Fibroblast of skin of left quadriceps (primary cell): ENCODE measurements around the gene BRPF1.

ENCODE experiments used
- DNase-seq, 2 experiments: peaks; one replicate each; pipeline ENCODE4 v3.0.0-alpha.2; 2013; ENCODE audit warnings: low read depth in 2 of 2

The BRPF1 gene, protein sequence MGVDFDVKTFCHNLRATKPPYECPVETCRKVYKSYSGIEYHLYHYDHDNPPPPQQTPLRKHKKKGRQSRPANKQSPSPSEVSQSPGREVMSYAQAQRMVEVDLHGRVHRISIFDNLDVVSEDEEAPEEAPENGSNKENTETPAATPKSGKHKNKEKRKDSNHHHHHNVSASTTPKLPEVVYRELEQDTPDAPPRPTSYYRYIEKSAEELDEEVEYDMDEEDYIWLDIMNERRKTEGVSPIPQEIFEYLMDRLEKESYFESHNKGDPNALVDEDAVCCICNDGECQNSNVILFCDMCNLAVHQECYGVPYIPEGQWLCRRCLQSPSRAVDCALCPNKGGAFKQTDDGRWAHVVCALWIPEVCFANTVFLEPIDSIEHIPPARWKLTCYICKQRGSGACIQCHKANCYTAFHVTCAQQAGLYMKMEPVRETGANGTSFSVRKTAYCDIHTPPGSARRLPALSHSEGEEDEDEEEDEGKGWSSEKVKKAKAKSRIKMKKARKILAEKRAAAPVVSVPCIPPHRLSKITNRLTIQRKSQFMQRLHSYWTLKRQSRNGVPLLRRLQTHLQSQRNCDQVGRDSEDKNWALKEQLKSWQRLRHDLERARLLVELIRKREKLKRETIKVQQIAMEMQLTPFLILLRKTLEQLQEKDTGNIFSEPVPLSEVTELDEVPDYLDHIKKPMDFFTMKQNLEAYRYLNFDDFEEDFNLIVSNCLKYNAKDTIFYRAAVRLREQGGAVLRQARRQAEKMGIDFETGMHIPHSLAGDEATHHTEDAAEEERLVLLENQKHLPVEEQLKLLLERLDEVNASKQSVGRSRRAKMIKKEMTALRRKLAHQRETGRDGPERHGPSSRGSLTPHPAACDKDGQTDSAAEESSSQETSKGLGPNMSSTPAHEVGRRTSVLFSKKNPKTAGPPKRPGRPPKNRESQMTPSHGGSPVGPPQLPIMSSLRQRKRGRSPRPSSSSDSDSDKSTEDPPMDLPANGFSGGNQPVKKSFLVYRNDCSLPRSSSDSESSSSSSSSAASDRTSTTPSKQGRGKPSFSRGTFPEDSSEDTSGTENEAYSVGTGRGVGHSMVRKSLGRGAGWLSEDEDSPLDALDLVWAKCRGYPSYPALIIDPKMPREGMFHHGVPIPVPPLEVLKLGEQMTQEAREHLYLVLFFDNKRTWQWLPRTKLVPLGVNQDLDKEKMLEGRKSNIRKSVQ (N-terminal part only)

DNA sequence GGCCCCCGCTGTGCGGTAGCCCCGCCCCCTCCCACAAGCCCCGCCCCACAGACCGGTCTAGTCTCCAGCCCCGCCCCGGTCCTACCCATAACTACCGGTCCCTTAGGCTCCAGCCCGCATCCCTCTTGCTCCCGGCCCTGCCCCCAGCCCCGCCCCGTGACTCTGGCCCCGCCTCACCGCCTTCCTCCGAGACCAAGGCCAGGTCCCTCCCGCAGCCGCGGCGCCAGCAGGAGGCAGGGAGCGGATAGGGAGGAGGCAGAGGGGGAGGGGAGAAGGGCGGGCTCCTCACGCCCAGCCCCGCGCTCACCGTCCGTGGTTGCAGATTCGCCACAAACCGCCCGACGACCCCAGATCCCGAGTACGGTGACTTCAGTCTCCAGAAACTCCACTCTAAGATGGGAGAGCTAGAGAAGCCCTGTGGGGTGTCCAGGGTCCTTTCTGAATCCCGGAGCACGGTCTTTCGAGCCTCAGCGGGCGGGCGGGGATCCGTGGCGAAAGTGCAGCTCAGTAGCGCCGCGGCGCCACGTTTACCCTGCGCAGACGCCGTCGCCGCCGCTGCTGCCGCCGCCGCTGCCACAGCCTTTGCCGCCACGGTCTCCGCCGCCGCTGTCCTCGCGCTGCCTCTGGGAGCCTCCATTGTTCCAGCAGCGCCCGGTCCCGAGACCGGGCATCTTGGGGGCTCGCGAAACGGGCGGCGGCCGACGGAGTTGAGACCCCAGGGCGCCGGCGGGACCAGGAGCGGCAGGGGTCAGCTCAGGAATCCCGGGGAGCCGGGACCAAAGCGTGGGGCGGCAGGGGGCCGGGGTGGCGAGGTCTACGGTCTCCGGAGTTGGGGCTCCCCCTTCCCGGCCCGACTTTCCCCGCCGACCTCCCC is at the start of gene BRPF1:
TSS of gene BRPF1 (plus strand) at position 530 of the 874 bp plus-strand sequence. CDS start 2,406 bp downstream, outside the sequence.
- peak; percentile 99 for DNase-seq

DNA sequence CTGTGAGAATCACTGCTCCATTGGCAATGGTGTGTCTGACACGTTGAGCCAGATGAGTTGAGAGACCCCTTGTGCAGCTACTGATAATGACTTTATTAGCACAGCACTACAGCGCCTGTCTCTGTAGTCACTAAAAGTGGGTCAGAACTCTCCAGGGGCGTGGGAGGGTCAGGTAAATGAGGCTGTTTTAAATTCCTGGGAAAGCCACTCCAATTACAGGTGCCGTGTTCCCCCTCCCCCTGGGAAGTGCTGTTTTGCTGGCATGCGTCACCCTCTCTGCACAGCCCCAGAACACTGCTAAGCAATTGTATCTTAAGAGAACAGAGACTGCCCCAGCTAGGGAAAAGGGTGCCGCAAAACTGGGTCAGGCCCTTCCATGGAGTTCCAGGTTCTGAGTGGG is 49.4 kb upstream of the BRPF1 start:
- no peak for DNase-seq

DNA sequence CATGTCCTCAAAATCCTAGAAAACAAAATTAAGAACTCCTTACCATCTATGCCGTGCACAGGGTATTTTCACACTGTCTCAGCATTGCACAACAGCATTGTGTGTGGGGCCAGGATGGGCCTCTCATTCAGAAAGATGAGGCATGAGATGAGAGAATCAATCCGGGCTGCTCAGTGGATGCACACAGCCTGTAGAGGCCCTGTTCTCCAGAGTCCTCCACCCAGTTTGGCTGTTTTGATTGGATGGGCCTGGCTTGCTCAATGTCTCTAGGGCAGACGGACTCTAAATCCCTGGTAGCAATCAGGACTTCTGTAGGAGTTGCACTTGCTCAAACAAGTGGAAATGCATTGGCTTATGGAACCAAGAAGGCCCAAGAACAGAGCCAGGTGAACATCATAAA is 48.1 kb upstream of the BRPF1 start:
- DNase-seq, result no peak

GRCh38 chr3:9685216-9686049 is 46.1 kb upstream of the BRPF1 start:
- no peak for DNase-seq

- no peak for DNase-seq
Measured at GRCh38 chr3:9686050-9686550, 45.4 kb upstream of the BRPF1 start.

DNA sequence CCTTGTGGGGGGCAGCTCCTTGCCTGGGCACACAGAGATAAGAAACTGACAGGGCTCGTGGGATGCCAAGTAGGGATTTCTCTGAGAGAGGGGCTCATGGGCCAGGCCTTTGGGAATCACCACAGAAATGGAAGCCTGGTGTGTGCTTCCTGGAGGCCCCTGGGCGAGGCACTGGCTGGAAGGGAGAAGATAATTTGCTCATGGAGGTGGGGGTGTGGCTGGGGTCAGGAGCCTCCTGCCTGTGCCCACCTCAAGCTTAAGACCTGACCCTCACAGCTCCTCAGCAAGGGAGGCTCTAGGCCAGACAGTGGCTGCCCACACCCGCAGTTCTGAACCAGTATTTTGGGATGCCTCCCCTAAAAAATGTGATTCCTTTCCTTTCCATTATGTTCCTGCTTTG is 44.8 kb upstream of the BRPF1 start:
- no peak for DNase-seq

GRCh38 chr3:9687514-9687913 is 44.0 kb upstream of the BRPF1 start:
- no peak for DNase-seq

GRCh38 chr3:9688961-9689360 is 42.6 kb upstream of the BRPF1 start:
- no peak for DNase-seq

GRCh38 chr3:9689757-9690156 is 41.8 kb upstream of the BRPF1 start:
- DNase-seq, result no peak

DNA sequence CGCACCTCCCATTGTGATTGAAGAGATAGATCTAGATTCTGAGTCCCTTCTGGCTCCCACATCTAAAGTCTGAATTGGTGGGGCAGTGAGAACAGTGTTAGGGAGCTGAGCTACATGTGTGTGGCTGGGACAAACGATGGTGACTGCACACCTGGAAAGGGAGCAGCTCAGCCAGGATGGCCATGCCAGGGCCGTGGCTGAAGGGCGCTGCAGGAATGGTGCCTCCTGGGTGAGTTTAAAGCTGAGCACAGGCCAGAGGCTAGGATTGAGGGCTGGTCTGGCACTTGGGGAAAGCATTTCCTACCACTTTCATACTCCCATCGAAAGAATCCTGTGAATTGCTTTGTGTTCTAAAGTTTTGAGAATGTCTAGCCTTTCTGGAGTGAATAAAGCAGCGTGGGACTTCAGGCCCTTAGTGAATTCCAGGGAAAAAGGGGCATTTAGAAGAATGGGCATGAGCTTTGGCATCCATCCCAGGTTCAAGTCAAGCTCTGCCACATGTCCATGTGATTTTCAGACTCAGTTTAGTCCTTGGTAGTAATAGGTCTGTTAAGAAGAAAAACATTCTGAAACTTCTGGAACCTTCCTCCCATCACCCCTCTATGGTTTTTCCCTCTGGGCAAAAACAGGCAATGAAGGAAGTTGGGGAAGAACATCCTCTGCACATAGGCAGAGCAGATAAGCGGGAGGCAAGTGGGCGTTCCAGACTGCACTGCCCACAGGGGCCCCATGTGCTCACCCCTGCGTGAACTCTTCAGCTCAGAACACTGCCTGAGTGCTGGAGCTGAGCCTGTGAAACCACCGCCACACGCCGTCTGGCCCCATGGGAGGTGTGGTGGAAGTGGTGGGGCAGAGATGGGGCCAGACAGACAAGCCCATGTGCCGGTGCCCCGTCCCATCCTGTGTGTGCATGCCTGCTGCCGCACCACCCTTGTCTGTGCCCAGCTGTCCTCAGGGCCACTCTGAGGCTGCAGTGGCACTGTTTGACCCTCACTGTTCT is 40.8 kb upstream of the BRPF1 start:
- no peak for DNase-seq

DNA sequence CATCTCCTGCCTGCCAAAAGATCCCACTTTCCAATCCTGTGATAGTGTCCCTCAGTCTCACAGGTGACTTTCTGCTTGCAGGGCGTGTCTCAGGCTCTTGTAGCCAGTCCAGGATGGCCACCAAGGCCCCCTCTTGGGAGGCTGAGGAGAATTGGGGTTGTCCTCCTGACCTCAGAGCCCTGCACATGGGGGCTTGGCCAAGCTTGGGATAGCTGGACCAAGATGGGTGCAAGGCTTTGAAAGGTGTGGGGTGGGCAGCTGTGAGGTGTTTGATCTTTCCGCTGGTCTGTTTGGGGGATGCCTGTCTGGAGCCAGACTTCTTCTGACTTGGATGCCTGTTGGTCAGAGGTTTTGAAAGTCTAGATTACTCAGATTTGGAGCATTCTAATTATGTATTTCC is 39.9 kb upstream of the BRPF1 start:
- no peak for DNase-seq

DNA sequence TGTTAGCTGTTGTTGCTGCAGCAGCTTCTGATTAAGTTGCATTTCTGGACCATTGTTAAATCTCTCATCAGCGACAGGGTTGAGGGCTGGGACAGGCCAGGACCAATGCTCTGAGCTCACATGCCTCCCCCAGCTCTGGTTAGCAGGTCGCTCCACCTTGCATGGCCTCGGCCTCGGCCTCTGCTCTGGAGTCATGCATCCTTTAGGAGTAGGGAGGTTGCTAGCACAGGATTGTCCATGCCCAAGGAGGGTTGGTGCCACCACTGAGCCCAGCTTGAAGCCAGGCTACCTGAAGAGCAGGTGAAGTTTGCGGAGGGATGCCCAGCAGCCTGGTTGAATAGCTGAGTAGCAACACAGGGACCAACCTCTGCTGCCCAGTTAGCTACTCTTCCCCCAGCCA is 39.1 kb upstream of the BRPF1 start:
- DNase-seq, result no peak

GRCh38 chr3:9695345-9695744 is 36.2 kb upstream of the BRPF1 start:
- DNase-seq, result no peak

- no peak for DNase-seq
Measured at GRCh38 chr3:9695746-9696145, 35.8 kb upstream of the BRPF1 start.

- DNase-seq, result no peak
Measured at GRCh38 chr3:9696480-9697220, 34.9 kb upstream of the BRPF1 start.

GRCh38 chr3:9697892-9698291 is 33.6 kb upstream of the BRPF1 start:
- no peak for DNase-seq

DNA sequence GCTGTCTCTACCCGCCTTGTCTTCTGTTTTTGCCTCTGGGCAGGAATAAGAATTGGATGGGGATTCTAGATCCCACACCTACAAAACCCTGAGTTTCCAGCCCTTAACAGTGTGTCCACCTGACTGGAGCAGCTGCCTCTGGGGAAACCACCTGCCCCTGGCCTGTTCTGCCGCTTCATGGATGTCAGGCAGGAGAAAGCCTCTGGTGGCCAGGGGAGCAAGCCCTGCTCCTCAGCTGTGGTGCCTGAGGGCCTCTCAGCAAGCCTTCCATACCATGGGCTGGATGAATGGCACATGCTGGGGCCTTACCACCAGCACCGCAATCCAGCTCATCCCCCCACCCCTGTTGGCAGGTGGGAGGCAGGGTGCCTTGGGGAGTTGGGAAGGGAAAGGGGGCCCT is 33.2 kb upstream of the BRPF1 start:
- DNase-seq, result no peak

DNA sequence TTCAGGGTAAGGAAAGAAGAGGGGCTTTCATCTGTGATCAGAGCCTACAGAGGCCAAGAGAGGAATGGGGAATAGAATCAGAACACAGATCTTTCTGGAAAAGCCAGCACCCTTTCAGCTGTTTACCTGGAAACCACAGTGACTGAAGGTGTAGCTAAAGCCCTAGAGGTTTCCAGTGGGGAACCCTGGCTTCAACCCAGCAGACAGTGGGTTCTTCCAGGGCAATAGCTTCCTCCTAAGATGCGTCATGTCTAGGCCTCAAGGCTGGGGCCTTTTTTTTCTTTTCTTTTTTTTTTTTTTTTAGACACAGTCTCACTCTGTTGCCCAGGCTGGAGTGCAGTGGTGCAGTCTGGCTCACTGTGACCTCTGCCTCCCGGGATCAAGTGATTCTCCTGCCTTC is 31.0 kb upstream of the BRPF1 start:
- no peak for DNase-seq
